Activated CD4-positive, alpha-beta T cell treated with anti-CD3 and anti-CD28 coated beads, Interleukin-2, Interleukin-4, amounts not matched to agents 100 ng/mL and 50 ng/mL, durations not matched to agents 16 hours and 8 hours (primary cell): ENCODE results near the gene TSACC.

Experiments used
- DNase-seq: peaks from one replicate; pipeline ENCODE4 v3.0.0-alpha.2; 2020; ENCODE audit warnings: low spot score

TSACC gene

DNA sequence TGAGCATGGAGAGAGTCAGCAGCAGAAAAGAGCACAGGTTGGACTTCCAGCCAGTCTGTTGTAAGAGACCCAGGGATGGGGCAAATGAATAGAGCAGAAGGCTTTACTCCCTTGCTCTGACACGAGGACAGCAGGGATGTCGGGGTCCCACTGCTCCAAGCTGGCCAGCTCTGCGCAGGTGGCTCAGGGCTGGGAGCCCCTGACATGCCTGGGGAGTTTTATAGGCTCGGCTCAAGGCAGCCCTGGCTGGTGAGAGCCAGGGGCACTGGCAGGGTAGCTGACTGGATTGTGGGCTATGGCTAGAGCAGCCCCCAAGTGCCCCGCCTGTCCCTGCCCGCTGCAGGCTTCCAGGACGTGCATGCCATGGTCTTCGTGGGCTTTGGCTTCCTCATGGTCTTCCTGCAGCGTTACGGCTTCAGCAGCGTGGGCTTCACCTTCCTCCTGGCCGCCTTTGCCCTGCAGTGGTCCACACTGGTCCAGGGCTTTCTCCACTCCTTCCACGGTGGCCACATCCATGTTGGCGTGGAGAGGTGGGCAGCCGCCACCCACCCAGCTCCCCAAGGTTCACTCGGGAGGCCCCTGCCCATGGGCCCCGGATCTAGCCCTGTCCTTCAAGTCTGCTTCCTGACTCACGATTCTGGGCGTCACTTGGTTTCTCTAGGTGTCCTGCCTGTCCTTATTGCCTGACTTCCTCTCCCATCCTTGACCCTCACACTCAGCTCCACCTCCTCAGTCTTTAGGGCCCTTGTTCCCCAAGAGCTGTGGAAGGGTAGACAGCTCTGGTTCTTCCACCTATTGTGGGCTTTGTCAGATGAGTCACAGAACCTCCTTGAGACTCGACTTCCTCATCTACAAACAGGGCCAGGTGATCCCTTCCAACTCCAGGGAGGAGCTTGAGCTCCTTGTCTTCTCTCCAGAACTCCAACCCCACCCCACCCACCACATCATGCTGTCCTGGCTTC is 38.9 kb downstream of the TSACC start:
- DNase-seq, result no peak

DNA sequence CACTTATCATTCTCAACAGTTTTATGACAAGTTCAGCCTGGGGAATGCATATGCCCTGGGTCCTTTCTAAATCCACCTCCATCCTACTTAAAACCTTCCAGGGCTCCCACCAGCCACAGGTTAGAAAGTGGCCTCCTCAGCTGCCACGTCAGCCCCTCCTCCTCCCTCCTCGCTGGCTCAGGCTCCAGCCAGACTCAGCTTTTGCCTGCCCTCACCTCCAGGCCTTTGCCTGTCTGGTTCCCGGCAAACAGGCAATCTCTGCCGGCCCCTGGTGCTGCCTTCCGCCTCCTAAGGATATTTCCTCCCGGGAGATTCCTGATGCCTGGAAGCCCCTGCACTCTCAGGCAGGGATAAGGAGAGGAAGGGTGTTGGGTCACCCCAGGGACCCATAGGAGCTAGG is 40.2 kb downstream of the TSACC start:
- no peak for DNase-seq

DNA sequence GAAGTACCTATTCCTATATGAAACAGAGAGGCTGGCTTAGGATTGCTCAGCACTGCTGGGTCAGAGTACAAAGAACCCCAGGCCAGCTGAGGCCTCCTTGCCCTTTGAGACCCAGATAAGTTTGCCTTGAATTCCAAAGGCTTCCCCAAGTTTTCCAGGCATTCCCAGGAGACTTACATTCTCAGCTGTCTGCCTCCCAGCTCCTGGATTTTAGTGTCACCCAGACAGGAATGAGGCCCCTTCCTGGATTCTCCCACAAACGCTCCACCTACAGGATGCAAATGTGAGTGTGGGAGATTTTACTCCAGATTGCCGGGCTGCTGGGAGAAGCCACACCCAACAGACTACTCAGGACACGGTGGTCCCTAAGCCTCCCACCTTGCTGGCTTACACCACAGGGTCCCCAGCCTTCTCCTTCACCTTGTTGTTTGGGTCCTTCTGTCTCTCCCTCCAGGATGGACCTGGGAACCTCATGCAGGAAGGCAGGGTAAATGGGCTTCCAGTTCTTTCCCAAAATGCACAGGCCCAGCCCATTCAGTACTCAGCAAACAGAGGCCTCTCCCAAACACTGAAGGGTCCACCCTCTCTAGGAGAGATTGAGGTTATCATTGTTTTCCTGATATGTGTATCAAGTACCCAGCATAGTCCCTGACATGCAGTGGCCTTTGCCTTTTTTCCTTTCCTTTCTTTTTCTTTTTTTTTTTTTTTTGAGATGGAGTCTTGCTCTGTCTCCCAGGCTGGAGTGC is 41.3 kb downstream of the TSACC start:
- no peak for DNase-seq

DNA sequence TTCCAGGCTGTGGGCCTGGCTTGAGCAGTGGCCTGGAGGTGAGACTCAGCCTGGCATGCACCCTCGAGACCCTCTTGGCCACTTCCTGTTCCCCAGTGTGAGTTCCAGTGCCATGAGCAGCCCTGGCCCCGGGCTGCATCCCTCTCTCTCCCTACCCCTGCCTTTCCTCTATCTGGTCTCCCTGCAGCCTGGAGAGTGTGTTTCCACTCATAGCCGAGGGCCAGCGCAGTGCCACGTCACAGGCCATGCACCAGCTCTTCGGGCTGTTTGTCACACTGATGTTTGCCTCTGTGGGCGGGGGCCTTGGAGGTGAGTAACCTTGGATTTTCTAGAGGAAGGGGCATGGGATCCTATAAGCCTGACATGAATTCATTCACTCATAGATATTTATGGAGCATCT is 44.2 kb downstream of the TSACC start:
- DNase-seq, result no peak

DNA sequence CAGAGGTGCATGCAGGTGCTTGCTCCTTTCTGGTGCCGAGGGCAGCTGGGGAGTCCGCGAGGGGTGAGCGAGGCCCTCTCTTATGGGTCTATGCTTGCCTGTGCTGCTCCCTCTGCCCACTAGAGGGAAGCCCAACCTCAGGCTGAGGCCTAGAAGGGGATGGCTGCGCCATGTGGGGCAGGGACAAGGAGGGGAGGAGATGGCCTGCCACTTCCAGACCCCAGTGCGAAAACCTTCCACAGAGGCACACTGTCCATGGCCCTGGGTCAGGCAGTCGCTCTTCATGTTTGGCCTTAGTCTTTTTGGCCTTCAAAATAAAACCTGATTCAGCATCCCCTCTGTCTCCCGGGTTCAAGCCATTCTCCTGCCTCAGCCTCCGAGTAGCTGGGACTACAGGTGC is 44.7 kb downstream of the TSACC start:
- DNase-seq, result peak; percentile 62

DNA sequence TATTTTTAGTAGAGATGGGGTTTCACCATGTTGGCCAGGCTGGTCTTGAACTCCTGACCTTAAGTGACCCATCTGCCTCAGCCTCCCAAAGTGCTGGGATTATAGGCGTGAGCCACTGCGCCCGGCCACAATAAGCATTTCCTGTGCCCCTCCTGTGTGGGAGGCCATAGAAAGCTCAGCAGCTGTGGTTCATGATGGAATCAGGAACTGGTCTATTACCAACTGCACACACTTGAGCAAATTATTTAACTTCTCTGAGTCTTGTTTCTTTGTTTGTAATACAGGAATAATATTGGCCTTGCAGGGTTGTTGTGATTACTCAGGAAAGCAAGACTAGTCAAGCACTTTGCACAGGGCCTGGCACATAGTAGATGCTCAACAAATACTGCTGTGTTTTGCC is 45.7 kb downstream of the TSACC start:
- no peak for DNase-seq

DNA sequence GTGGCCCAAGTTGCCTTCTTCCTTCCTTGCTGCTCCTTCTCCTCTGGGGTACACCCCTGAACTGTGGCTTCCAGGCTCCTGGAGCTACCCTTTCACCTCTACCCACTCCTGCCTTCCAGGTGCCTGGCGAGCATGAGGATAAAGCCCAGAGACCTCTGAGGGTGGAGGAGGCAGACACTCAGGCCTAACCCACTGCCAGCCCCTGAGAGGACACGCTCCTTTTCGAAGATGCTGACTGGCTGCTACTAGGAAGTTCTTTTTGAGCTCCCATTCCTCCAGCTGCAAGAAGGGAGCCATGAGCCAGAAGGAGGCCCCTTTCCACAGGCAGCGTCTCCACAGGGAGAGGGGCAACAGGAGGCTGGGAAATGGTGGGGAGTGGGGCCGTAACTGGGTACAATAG is 46.3 kb downstream of the TSACC start:
- no peak for DNase-seq

DNA sequence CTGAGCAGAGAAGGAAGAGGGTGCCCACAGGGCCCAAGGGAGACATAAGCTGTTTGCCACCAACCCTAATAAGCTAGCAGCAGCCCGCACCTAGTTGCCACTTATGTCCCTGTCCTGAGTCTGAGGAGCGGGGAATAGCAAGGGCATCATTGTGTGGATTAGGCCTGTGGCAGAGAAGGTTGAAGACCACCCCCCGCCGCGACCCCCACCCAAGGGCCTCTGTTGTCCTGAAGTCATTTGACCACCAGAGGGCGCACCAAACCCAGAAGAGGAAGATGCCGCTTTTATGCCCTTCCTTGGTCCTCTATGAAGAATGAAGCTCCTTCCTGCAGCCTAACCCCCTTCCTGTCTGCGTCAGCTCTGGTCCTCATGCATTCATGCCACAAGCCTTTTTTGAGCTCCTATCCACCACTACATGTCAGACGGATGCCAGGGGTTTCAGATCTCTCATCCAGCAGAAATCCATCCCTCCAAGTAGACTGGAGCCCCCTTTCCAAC is 47.3 kb downstream of the TSACC start:
- peak; percentile 71 for DNase-seq

DNA sequence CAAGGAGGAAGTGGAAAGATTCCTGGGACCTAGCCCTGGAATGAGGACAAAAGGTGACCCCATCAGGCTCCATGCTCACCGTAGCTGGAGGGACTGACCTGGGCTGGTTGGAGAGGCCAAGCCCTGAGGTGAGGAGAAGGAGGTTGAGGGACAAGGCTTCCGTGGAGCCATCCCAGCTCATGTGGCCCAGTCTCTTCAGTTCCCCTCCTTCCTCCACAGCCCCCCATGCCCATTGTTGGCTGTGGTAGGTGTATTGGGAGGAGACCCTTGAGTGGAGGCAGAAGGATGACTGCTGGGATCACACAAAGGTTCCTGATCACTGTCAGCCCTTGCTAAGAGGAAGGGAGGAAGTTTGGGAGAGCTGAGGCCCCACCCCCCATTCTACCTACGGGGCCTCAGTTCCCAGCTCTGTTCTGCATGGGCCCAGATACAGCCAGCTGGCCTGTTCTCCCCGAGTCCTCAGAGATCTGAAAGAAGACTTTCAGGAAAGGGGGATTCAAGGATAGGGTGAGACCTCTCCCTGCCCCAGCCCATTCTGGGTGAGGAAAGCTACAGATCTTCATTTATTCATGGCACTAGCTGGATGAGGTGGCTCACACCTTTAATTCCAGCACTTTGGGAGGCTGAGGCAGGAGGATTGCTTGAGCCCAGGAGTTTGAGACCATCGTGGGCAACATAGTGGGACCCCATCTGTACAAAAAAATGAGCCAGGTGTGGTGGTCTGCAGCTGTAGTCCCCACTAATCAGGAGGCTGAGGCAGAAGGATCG is 48.0 kb downstream of the TSACC start:
- DNase-seq, result no peak

DNA sequence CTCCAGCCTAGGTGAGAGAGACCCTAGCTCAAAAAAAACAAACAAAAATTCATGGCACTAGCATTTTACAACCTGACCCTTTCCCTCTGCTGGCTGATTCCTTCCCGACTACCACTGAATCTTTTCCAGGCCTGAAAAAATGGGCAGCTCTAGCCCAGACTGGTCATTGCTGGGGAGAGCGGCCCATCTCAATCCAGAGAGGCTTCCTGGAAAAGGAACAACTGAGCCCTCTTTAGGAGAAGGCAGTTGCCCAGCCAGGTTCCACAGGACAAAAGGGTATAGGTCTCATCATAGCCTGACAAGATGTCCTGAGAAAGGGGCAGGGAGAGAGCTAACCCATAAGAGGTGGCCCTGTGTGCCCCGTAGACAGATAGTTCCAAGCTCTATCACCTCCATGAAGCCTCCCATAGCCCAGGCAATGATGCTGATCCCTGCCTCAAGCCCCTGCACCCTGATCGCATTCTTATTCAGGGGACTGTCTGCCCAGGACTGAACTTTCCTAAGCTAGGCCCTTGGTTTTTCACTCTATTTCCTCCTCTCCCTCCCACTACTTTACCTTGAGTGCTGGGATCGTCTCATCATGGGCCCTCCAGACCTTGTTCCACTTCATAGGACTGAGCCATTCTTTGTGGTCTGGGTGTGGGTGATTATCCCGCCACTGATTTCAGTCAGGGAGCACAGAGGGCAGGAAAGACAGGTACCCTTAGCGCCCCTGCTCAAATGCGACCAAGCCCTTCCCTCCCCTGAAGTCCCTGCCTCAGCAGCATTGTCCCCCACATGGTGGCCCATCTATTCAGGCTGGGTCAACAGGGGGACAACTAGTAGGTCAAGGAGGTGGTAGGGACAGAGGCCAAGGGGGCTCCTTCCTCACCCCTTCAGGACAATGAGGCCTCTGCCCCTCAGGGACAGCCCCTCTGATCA is 48.9 kb downstream of the TSACC start:
- DNase-seq, result no peak

DNA sequence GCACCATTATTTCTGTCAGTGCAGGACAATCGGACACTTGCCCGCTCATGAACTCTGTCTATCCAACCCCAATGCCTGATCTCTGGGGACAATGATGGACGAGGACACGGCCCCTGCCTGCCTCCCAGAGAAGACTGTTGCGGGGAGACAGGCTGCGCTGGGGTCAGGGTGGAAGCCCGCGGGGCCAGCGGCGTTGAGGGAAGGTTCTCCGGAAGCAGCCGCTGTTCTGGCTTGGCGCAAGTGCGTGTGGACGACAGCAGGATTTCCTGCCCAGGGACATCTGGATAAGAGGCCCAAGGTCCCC is 49.5 kb downstream of the TSACC start:
- no peak for DNase-seq

DNA sequence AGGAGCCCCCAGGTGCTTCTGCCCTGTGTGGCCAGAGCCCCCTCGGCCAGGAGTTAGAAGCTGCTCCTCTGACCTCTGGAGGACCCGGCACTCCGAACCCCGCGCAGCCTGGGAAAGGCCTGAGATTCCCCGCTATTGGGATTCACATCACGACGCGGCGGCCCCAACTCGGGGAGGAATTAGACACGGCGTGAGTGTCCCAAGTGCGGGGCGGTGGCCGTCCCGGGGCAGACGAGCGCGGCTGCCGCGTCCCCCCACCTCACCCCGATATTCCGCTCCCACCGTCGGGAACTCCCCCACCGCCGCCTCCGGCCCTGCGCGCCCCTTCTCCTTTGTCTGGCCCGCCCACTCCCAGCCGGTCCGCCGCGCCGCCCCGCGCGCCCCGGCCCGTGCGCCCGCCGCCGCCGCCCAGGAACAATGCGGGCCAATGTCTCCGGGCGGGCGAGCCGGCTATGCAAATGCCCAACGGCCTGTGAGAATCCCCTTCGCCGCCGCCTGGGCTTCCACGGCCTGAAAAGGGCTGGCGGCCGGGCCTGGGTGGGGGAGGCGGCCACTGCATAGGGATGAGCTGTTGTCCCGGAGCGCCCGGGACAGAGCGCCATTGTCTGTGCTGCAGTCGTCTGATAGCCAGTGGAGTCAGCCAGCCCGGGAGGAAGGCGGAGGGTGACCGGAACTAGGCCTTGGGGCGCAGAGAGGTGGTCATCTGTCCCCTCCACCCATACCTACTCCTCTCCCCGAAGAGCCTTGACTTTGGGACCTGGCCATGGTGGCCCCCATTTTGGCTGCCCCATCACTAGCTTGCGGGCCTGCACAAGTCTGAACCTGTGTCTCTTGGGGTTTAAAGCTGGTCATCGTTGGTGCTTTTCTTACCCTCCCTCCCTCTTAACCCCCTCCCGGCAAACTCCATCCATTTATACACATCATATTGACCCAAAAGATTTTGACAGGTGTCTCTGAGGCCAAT is 50.1 kb downstream of the TSACC start:
- DNase-seq, result no peak

DNA sequence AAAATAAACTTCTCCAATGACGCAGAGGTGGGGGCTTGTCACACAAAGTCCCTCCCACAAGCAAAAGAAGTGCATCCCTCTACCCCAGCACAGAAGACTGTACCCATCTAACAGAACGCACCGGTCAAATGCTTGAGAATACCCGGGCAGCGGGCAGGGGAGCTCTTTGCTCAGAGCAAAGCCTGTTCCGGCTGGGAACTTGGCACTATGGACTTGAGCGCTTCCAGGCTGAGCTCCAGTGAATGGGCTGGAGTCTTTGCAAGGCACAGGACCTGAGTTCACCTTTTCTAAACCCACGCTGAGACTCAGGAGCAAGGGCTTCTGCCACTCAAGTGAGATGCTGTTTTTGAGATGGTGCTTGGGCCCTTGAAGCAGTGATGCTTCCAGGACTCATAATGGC is 51.0 kb downstream of the TSACC start:
- no peak for DNase-seq

DNA sequence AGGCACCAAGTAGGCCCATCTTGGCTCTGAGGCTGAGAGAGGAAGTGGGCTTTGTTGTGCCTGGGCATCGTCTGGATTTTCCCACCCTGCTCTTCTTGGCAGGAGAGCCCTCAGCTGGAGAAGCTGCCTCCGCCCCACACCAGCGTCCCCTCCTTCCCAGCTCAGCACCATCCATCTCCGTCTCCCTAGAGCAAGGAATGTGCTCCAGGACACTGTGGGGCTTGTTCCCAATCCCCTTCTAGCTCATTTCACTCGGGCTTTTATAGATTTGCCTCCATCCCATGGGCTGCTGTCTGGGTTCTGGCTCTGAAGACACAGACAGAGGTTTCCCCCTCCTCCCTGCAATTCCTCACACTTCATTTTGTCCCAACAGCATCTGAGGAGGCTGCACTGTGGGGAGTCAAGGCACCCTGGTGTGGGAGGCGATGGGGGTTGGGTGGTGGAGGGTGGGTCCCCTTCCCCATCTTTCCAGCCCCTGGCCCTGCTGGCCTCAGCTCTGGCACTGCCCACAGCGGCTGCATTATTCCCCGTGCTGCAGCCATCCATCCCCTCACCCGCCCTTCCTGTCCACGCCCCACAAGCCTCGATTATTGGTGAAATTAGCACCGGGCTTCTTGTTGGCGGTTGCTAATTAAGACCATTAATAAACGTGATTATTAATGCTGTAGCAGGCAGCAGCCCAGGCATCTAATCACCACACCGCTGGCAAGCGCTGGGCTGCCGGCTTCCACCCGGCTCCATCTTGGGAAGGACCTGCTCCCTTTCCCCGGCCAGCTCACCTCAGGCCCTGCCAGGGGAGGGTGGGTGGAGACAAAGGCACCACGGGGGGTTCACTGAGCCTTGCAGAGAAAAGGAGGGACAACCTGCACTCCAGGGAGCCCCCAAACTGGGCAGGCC is 52.4 kb downstream of the TSACC start:
- no peak for DNase-seq

DNA sequence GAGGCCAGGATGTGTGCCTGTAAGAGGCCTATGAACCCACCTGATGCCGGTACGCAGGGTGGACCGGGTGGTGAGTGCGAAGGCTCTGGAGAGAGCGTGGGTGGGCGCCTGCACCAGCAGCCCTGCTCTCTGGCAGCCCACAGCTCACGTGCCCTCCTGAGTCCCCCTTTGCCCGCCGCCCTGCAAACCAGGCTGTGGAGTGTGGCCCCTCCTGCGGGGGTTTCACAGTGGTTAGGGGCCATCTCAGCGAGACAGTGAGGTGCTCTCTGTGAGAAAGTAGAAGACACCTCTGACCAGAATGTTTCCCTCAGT is 53.0 kb downstream of the TSACC start:
- DNase-seq, result no peak

DNA sequence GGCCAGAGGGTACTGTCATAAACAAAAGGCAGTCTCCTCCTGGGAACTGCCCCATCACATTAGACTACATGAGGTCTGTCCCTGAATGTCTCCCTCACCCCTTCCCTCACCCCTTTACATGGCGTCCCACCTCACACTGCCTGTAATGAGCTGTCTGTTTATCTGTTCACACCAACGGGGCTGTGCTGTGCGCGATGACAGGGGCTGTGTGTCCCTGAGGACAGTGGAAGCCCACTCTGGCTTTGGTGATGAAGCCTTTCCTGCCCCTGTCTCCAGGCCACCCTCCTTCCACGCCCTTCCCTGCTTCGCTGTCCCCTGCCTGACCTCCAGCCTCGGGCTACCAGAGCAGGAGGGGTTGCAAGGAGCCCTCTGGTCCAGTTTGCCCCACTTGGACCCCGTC is 53.4 kb downstream of the TSACC start:
- no peak for DNase-seq

DNA sequence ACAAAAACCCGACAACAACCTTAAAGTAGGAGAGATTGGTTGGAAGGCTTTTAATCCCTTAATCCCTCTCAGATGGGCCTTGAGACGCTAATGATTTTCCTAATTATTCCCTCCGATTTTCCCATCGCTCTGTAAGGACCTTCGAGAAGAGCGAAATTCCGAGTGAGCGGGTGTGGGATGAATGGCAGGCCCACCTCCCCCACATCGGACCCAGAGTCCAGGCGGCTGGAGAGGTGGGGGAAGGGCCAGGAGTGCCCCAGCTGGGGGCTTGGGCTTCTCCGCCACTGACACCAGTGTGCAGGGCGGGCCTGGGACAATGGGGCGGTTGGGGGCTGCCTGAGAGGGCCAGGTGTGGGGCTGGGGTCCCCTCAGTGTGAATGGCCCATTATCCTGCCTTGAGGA is 54.1 kb downstream of the TSACC start:
- no peak for DNase-seq

DNA sequence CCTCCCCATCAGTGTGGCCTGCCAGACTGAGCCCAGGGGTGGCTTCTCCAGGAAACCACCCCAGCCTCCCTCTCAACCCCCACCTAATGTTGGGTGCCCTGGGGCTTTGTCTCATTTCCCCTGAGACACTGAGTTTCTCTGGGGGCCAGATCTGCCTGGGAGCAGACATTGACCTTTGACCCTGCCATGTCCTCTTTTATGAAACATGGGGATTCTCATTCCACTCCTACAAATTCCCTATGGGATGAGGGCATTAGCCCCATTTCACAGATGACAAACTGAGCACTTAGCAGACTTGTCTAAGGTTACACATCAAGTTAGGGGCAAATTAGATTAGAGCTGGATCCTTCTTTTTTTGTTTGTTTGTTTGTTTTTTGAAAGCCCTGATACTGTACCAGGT is 54.8 kb downstream of the TSACC start:
- no peak for DNase-seq

DNA sequence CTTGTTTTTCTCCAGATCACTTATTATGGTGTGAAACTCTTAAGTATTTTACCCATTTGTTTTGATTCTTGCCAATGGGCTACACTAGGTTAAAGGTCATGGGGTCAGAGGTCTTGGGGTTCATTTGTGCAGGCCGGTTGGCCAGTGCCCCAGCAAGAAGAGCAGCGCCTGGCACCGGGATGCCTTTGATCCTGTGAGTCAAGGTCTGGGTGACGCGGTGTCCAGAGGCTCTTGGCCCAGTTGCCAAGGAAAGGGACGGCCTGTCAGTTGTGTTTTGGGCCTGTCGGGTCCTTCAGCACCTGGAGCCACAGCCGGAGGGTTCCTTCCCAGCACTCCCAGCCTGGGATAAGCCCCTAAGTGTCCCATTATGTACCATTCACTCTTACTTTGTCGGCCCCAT is 55.8 kb downstream of the TSACC start:
- DNase-seq, result no peak
